GM12878 (cell line): ENCODE measurements around the gene CACNA1B.

Experiments
- HDAC6 ChIP-seq: fragments of 200-600 bp; sonication (generic); IDR thresholded peaks from one replicate; pipeline ENCODE4 v1.8.0; 2017; ENCODE audit warnings: antibody characterized with exemption; ENCODE audit not compliant: unreplicated experiment
- NFIC ChIP-seq: IDR thresholded peaks from 2 replicates; pipeline ENCODE4 v1.6.1; 2012; ENCODE audit warnings: low read depth, mild to moderate bottlenecking, inconsistent platforms, low read length, moderate library complexity
- NR2C1 ChIP-seq: fragments of 450-650 bp; IDR thresholded peaks from 2 replicates; pipeline ENCODE4 v1.6.1; 2017; ENCODE audit warnings: antibody characterized with exemption, mild to moderate bottlenecking, moderate library complexity
- RCOR1 ChIP-seq: conservative IDR thresholded peaks from 2 replicates; pipeline ENCODE4 v1.6.1; 2012; ENCODE audit warnings: low read depth, low read length, improper control_type of control experiment
- TF ChIP-seq, protein P1 (sequence below): fragments of 450-650 bp; IDR thresholded peaks from 2 replicates; pipeline ENCODE4 v1.6.1; 2018; ENCODE audit warnings: mild to moderate bottlenecking, low read depth, moderate library complexity; ENCODE audit not compliant: partially characterized antibody

DNA sequence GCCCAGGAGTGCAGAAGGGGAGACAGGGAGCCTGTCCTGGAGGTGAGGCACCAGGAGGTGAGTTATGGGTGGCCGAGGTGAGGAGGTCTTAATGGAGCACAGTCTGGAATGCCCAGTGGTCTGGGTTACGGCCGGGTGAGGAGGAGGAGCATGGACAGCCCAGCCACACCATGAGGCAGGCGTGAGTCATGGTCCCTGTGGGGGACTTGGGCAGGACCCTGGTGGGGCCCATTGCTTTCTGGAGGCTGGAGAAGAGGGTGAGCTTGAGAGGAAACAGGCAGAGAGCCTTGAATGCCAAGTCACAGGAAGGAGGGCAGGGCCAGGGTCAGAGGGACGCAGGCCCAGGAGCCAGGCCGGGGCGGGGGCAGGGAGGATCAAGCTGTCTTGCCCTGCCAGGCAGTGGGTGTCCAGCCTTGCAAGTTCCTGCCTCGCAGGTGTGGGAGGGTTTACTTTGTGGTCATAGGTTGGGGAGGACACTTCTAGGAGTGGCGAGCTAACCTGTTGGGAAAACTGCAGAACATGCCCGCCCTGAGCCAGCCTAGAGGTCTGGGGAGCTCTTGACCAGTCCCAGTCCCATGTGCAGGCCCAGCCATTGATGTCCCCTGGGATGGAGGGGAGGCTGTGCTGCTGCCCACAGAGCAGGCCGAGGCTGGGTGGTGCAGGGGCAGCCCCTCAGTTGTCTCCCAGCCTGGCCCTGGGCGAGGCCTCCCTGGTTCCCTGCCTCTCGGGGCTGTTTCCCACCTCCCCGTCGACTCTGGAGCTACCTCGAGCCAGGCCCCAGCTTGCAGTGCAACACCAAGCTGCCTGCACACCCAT, 2.8 kb downstream of the CACNA1B start:
- no peak for TF ChIP-seq NFIC
- no peak for TF ChIP-seq HDAC6
- TF ChIP-seq, protein P1, sequence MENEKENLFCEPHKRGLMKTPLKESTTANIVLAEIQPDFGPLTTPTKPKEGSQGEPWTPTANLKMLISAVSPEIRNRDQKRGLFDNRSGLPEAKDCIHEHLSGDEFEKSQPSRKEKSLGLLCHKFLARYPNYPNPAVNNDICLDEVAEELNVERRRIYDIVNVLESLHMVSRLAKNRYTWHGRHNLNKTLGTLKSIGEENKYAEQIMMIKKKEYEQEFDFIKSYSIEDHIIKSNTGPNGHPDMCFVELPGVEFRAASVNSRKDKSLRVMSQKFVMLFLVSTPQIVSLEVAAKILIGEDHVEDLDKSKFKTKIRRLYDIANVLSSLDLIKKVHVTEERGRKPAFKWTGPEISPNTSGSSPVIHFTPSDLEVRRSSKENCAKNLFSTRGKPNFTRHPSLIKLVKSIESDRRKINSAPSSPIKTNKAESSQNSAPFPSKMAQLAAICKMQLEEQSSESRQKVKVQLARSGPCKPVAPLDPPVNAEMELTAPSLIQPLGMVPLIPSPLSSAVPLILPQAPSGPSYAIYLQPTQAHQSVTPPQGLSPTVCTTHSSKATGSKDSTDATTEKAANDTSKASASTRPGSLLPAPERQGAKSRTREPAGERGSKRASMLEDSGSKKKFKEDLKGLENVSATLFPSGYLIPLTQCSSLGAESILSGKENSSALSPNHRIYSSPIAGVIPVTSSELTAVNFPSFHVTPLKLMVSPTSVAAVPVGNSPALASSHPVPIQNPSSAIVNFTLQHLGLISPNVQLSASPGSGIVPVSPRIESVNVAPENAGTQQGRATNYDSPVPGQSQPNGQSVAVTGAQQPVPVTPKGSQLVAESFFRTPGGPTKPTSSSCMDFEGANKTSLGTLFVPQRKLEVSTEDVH, result no peak
- TF ChIP-seq NR2C1, result no peak
- TF ChIP-seq RCOR1, result no peak
